Heart left ventricle (tissue), 16 donors: ENCODE measurements around the gene HOTAIR. TPM values are rescaled to one million over a fixed set of nuclear protein-coding genes. Genes with fewer than 3 reads are reported as not detected.

Source experiments
- ATAC-seq, 4 donors: fragments of 200-7000 bp; cut with Tn5 transposase; one replicate each; pipeline ENCODE4 v1.9.1; 2020 to 2022; ENCODE audit warnings: moderate library complexity in 4 of 4, mild to moderate bottlenecking in 3 of 4, moderate number of reproducible peaks in 1 of 4
- DNase-seq, 5 donors: peaks; one replicate each; pipeline ENCODE4 v3.0.0-alpha.2; 2020
- H3K27ac ChIP-seq, 12 donors: fragments of 200-600 bp; sonication (generic) in 4 of 12; one replicate each; pipeline versions ENCODE4 v1.5.0 to v1.8.0; 2016 to 2022; ENCODE audit warnings: mild to moderate bottlenecking in 2 of 12
- H3K27me3 ChIP-seq, 9 donors: fragments of 200-600 bp; sonication (generic) in 2 of 9; one replicate each; pipeline versions ENCODE4 v1.5.1 to v1.8.0; 2016 to 2022; ENCODE audit warnings: mild to moderate bottlenecking in 3 of 9
- H3K36me3 ChIP-seq, 9 donors: fragments of 200-600 bp; sonication (generic) in 2 of 9; one replicate each; pipeline versions ENCODE4 v1.5.0 to v1.8.0; 2018 to 2022; ENCODE audit warnings: mild to moderate bottlenecking in 2 of 9
- H3K4me1 ChIP-seq, 12 donors: fragments of 200-600 bp; sonication (generic) in 4 of 12; one replicate each; pipeline versions ENCODE4 v1.5.0 to v1.8.0; 2016 to 2022; ENCODE audit warnings: mild to moderate bottlenecking in 3 of 12
- H3K4me3 ChIP-seq, 12 donors: fragments of 200-600 bp; sonication (generic) in 4 of 12; one replicate each; pipeline versions ENCODE4 v1.5.0 to v1.8.0; 2017 to 2022; ENCODE audit warnings: mild to moderate bottlenecking in 9 of 12, moderate library complexity in 4 of 12
- H3K9me3 ChIP-seq, 12 donors: fragments of 200-600 bp; sonication (generic) in 4 of 12; one replicate each; pipeline versions ENCODE4 v1.5.0 to v1.8.0; 2016 to 2022; ENCODE audit warnings: mild to moderate bottlenecking in 1 of 12
- CTCF ChIP-seq, 12 donors: fragments of 200-600 bp; sonication (generic) in 4 of 12; IDR thresholded peaks; one replicate each; pipeline versions ENCODE4 v1.5.0 to v1.8.0; 2018 to 2022; ENCODE audit warnings: antibody characterized with exemption in 12 of 12, mild to moderate bottlenecking in 5 of 12
- POLR2A ChIP-seq, 2 donors: fragments of 450-650 bp; IDR thresholded peaks; one replicate each; pipeline ENCODE4 v1.6.1; 2017; ENCODE audit warnings: antibody characterized with exemption in 2 of 2, mild to moderate bottlenecking in 2 of 2, moderate library complexity in 2 of 2
- WGBS, 4 donors: extraction: QIAGEN DNeasy Blood & Tissue Kit in 2 of 4; methylation state at CpG; one replicate each; pipeline versions ENCODE4 v1.1.5 to v1.1.7; 2013 to 2018; 5-methylcytosine and 5-hydroxymethylcytosine counted together
- intact Hi-C, 10 donors: fragments of 100-400 bp; cut with DNase I; formaldehyde crosslinking; loops; one replicate each; pipeline versions ENCODE4 v1.11.1 to v1.14.2; 2022
- polyA plus RNA-seq, 2 donors: library from polyadenylated mRNA; stranded (reverse); fragments of 200-250 nt; gene quantifications; one replicate each; pipeline ENCODE4 v1.2.3, GENCODE V29; 2013
- total RNA-seq, 9 donors: library from RNA; depleted of rRNA in 2 of 9; stranded (reverse); fragments of >200 nt in 2 of 9; fragmentation: NEBNext Ultra II Directional in 3 of 9; extraction: Animal tissue kit (Norgen Biotek cat#: 25700) in 3 of 9; gene quantifications; one replicate each; pipeline versions ENCODE4 v1.1.0 to v1.2.4, GENCODE V29; 2016 to 2023
- donor health status: ischemic (EF 13 %, LVEDD 7.1; RV severe dilation, severe dysfunction).
- donor health status: healthy with polysubstance abuse.
- donor health status: DM: no; HTN: yes; CAD: no.
- donor health status: DM: no; HTN: no; CAD: no.
- donor health status: ischemic (EF 25% LVEDD 6.9; RV normal size, moderate dysfunction).
- donor health status: ischemic (EF 25% LVEDD 5.7; RV mildly dilated, moderate dysfunction).
- donor health status: healthy.
- donor health status: DM: yes; HTN: yes; CAD: no.
- donor health status: ischemic (EF 35%, LVEDD 5.7; RV mildly dilated, moderate dysfunction).
- donor health status: nonischemic (EF 11% LVEDD 7.7; RV severe dilation, severe dysfunction).
- donor health status: DM: yes; HTN: yes; CAD: no.
- donor health status: PGD.
- donor health status: ischemic (EF 29% LVEDD 5.4; RV normal size, mild dysfunction).
- donor health status: nonischemic (EF 23%, LVEDD 6.1; RV moderate dilation, normal function).

HOTAIR gene
- total and polyA plus RNA-seq, 11 donors = not detected

- H3K36me3 ChIP-seq = no peaks in the 10 kb centered on the region
- DNase-seq (no peak), ATAC-seq (no peak)
- H3K27me3 ChIP-seq = peaks cover 76 to 100% (median 97%) of the 10 kb centered on the region in 9 donors
- peaks cover 0 to 15% (median 0%) of the 10 kb centered on the region in 12 donors for H3K4me1 ChIP-seq
- H3K4me3 ChIP-seq = no peak overlapping the region
- H3K9me3 ChIP-seq = no peaks in the 10 kb centered on the region
- no peak overlapping the region for H3K27ac ChIP-seq
- intact Hi-C loops = no loop called here
- TF ChIP-seq CTCF (IDR thresholded peaks at IDR 0.05) (no peak), POLR2A (IDR thresholded peaks at IDR 0.05) (no peak)
- WGBS, 4 donors = 4 to 19% (median 11%) methylated on average over 2 of the region's 2 CpGs
Measured at GRCh38 chr12:53942467-53942997, 32.2 kb downstream of the HOTAIR start.

GRCh38 chr12:53941750-53942149, 33.0 kb downstream of the HOTAIR start:
- Histone ChIP-seq H3K4me3 (no peak overlapping the region), H3K9me3 (no peaks in the 10 kb centered on the region), H3K4me1 (peaks cover 0 to 15% (median 0%) of the 10 kb centered on the region in 12 donors), H3K27ac (no peak overlapping the region), H3K36me3 (no peaks in the 10 kb centered on the region), H3K27me3 (peaks cover 80 to 100% (median 97%) of the 10 kb centered on the region in 9 donors)
- TF ChIP-seq CTCF (IDR thresholded peaks at IDR 0.05) = no peak
- TF ChIP-seq POLR2A (IDR thresholded peaks at IDR 0.05) = no peak
- ATAC-seq = no peak
- intact Hi-C loops = no loop called here
- DNase-seq = no peak
- WGBS, 4 donors = 14 to 20% (median 17%) methylated on average over 5 of the region's 5 CpGs

GRCh38 chr12:53941187-53941586, 33.6 kb downstream of the HOTAIR start:
- Histone ChIP-seq H3K9me3 (no peaks in the 10 kb centered on the region), H3K36me3 (no peaks in the 10 kb centered on the region), H3K27me3 (peaks cover 80 to 100% (median 97%) of the 10 kb centered on the region in 9 donors), H3K4me3 (no peak overlapping the region), H3K27ac (no peak overlapping the region), H3K4me1 (peaks cover 0 to 15% (median 0%) of the 10 kb centered on the region in 12 donors)
- no peak for ATAC-seq
- intact Hi-C loops = no loop called here
- no peak for TF ChIP-seq CTCF (IDR thresholded peaks at IDR 0.05)
- no peak for TF ChIP-seq POLR2A (IDR thresholded peaks at IDR 0.05)
- no peak for DNase-seq

GRCh38 chr12:53940443-53941014, 34.2 kb downstream of the HOTAIR start:
- no peak for DNase-seq
- Histone ChIP-seq H3K4me3 (no peak overlapping the region), H3K4me1 (peaks cover 0 to 21% (median 0%) of the 10 kb centered on the region in 12 donors), H3K36me3 (no peaks in the 10 kb centered on the region), H3K27me3 (peaks cover 80 to 100% (median 97%) of the 10 kb centered on the region in 9 donors), H3K27ac (no peak overlapping the region), H3K9me3 (no peaks in the 10 kb centered on the region)
- TF ChIP-seq CTCF (IDR thresholded peaks at IDR 0.05) (no peak), POLR2A (IDR thresholded peaks at IDR 0.05) (no peak)
- intact Hi-C loops = no loop called here
- WGBS, 4 donors = 6 to 9% (median 7%) methylated on average over 9 of the region's 9 CpGs
- ATAC-seq = no peak
